Activated CD4-positive, alpha-beta T cell treated with anti-CD3 and anti-CD28 coated beads, Interleukin-2, amount 50 U/mL, for 48 hours (primary cell): Measurements from ENCODE around the gene WASF1.
"Not testable (repeated sequence)": the region's sequence is repeated elsewhere in the genome, so short reads cannot be mapped to it uniquely, and the experiment has no call there.

Experiments used
- DNase-seq, 2 experiments: peaks; one replicate each; pipeline ENCODE4 v3.0.0-alpha.2; 2020

The WASF1 gene

GRCh38 chr6:110173506-110174132, 5.9 kb downstream of the WASF1 start:
- no peak for DNase-seq

- no peak for DNase-seq
Observed at GRCh38 chr6:110170081-110170480, 9.4 kb downstream of the WASF1 start.

GRCh38 chr6:110158479-110158878, 21.0 kb downstream of the WASF1 start:
- no peak for DNase-seq

- DNase-seq, result no peak
Observed at GRCh38 chr6:110147870-110148269, 31.6 kb downstream of the WASF1 start.

GRCh38 chr6:110140650-110141049, 38.8 kb downstream of the WASF1 start:
- no peak for DNase-seq

- no peak for DNase-seq
Observed at GRCh38 chr6:110139052-110139451, 40.4 kb downstream of the WASF1 start.

GRCh38 chr6:110137924-110138887, 41.3 kb downstream of the WASF1 start:
- no peak for DNase-seq

GRCh38 chr6:110130362-110130761, 49.1 kb downstream of the WASF1 start:
- no peak for DNase-seq

- no peak for DNase-seq
Observed at GRCh38 chr6:110128418-110128817, 51.1 kb downstream of the WASF1 start.

- no peak for DNase-seq
Observed at GRCh38 chr6:110125361-110125760, 54.1 kb downstream of the WASF1 start.

GRCh38 chr6:110121655-110122054, 57.8 kb downstream of the WASF1 start:
- not testable (repeated sequence) for DNase-seq

- DNase-seq, result no peak
Observed at GRCh38 chr6:110116258-110116657, 63.2 kb downstream of the WASF1 start.

GRCh38 chr6:110114004-110114403, 65.5 kb downstream of the WASF1 start:
- DNase-seq, result no peak

GRCh38 chr6:110105296-110105695, 74.2 kb downstream of the WASF1 start:
- DNase-seq, result no peak

- no peak for DNase-seq
Observed at GRCh38 chr6:110103260-110103659, 76.2 kb downstream of the WASF1 start.

GRCh38 chr6:110102411-110102810, 77.1 kb downstream of the WASF1 start:
- DNase-seq, result no peak

- no peak for DNase-seq
Observed at GRCh38 chr6:110101885-110102284, 77.6 kb downstream of the WASF1 start.

- DNase-seq, result no peak
Observed at GRCh38 chr6:110098511-110099116, 80.9 kb downstream of the WASF1 start.

GRCh38 chr6:110097443-110097842, 82.0 kb downstream of the WASF1 start:
- no peak for DNase-seq

- DNase-seq, result no peak
Observed at GRCh38 chr6:110095935-110096334, 83.5 kb downstream of the WASF1 start.

GRCh38 chr6:110095101-110095500, 84.4 kb downstream of the WASF1 start:
- DNase-seq, result no peak

GRCh38 chr6:110093981-110094380, 85.5 kb downstream of the WASF1 start:
- DNase-seq, result no peak

GRCh38 chr6:110090876-110091275, 88.6 kb downstream of the WASF1 start:
- DNase-seq, result no peak

GRCh38 chr6:110089323-110089722, 90.1 kb downstream of the WASF1 start:
- DNase-seq, result no peak
